ENCODE data around the gene NOP10. TPM values are rescaled to one million over a fixed set of nuclear protein-coding genes. Genes with fewer than 3 reads are reported as not detected.

Gene NOP10
- total and polyA plus RNA-seq, 3 donors from 2014 or later: 75.5 to 86.2 (median 79.8) TPM

GRCh38 chr15:34327906-34328305 is 15.0 kb downstream of the NOP10 start:
- Histone ChIP-seq H3K36me3 (ENCODE audit: low read depth, missing control alignments) (no peaks in the 10 kb centered on the region), H3K9me3 (no peaks in the 10 kb centered on the region), H3K4me3 (no peak overlapping the region), H3K27ac (no peak overlapping the region), H3K4me1 (no peaks in the 10 kb centered on the region), H3K27me3 (no peaks in the 10 kb centered on the region)
- no peak for DNase-seq
- 81 to 82% methylated on average over 4 of the region's 4 CpGs for WGBS, 2 donors
- intact Hi-C loops (cut with DNase I; ENCODE audit: low total_unique reads): no loop called here
- TF ChIP-seq CTCF (IDR thresholded peaks at IDR 0.05) (no peak), POLR2A (IDR thresholded peaks at IDR 0.05) (no peak)

- TF ChIP-seq POLR2A (IDR thresholded peaks at IDR 0.05) (no peak), CTCF (IDR thresholded peaks at IDR 0.05) (no peak)
- intact Hi-C loops (cut with DNase I; ENCODE audit: low total_unique reads): no loop called here
- no peaks in the 10 kb centered on the region for H3K9me3 ChIP-seq
- H3K27me3 ChIP-seq: no peaks in the 10 kb centered on the region
- no peak for DNase-seq
- no peak overlapping the region for H3K27ac ChIP-seq
- H3K36me3 ChIP-seq (ENCODE audit: low read depth, missing control alignments): no peaks in the 10 kb centered on the region
- no peaks in the 10 kb centered on the region for H3K4me1 ChIP-seq
- no peak overlapping the region for H3K4me3 ChIP-seq
Observed at GRCh38 chr15:34325368-34325767, 17.6 kb downstream of the NOP10 start.

- Histone ChIP-seq H3K27ac (no peak overlapping the region), H3K9me3 (no peaks in the 10 kb centered on the region), H3K27me3 (no peaks in the 10 kb centered on the region), H3K36me3 (ENCODE audit: low read depth, missing control alignments) (no peaks in the 10 kb centered on the region), H3K4me1 (no peaks in the 10 kb centered on the region), H3K4me3 (no peak overlapping the region)
- WGBS, 2 donors: 84 to 93% methylated on average over 1 of the region's 1 CpG
- DNase-seq: no peak
- no peak for TF ChIP-seq CTCF (IDR thresholded peaks at IDR 0.05)
- no peak for TF ChIP-seq POLR2A (IDR thresholded peaks at IDR 0.05)
- intact Hi-C loops (cut with DNase I; ENCODE audit: low total_unique reads): no loop called here
Observed at GRCh38 chr15:34324933-34325332, 18.0 kb downstream of the NOP10 start.

GRCh38 chr15:34323217-34323616 is 19.7 kb downstream of the NOP10 start:
- 94 to 95% methylated on average over 10 of the region's 10 CpGs for WGBS, 2 donors
- no peak for TF ChIP-seq CTCF (IDR thresholded peaks at IDR 0.05)
- Histone ChIP-seq H3K36me3 (ENCODE audit: low read depth, missing control alignments) (no peaks in the 10 kb centered on the region), H3K27ac (no peak overlapping the region), H3K27me3 (no peaks in the 10 kb centered on the region), H3K4me1 (no peaks in the 10 kb centered on the region), H3K4me3 (no peak overlapping the region), H3K9me3 (no peaks in the 10 kb centered on the region)
- intact Hi-C loops (cut with DNase I; ENCODE audit: low total_unique reads): no loop called here
- no peak for DNase-seq

GRCh38 chr15:34318277-34319079 is 24.5 kb downstream of the NOP10 start:
- Histone ChIP-seq H3K36me3 (ENCODE audit: low read depth, missing control alignments) (no peaks in the 10 kb centered on the region), H3K4me1 (no peaks in the 10 kb centered on the region), H3K27ac (no peak overlapping the region), H3K27me3 (no peaks in the 10 kb centered on the region), H3K4me3 (peak overlapping the region in 1 of 2 donors; percentile 7), H3K9me3 (no peaks in the 10 kb centered on the region)
- intact Hi-C loops (cut with DNase I; ENCODE audit: low total_unique reads): no loop called here
- peak; percentile 72 for DNase-seq
- WGBS, 2 donors: 25 to 31% methylated on average over 10 of the region's 10 CpGs
- no peak for TF ChIP-seq CTCF (IDR thresholded peaks at IDR 0.05)

Data from testis (tissue), 3 donors.